Hippocampal formation (tissue), 2 donors: ENCODE results near the gene TNFRSF9.
"Not testable (repeated sequence)": the region's sequence is repeated elsewhere in the genome, so short reads cannot be mapped to it uniquely, and the experiment has no call there.

Experiments
- DNase-seq, 2 donors: peaks; one replicate each; lab custom pipeline; 2025; lab: John Stamatoyannopoulos, UW

Gene TNFRSF9

GRCh38 chr1:7960867-7961215 lies 20.2 kb upstream of the TNFRSF9 start:
- no peak for DNase-seq

GRCh38 chr1:7960165-7960564 lies 19.5 kb upstream of the TNFRSF9 start:
- DNase-seq: no peak

GRCh38 chr1:7956218-7957032 lies 15.8 kb upstream of the TNFRSF9 start:
- no peak for DNase-seq

- DNase-seq: no peak
These were observed 14.0 kb upstream of the TNFRSF9 start for GRCh38 chr1:7954683-7955082.

DNA sequence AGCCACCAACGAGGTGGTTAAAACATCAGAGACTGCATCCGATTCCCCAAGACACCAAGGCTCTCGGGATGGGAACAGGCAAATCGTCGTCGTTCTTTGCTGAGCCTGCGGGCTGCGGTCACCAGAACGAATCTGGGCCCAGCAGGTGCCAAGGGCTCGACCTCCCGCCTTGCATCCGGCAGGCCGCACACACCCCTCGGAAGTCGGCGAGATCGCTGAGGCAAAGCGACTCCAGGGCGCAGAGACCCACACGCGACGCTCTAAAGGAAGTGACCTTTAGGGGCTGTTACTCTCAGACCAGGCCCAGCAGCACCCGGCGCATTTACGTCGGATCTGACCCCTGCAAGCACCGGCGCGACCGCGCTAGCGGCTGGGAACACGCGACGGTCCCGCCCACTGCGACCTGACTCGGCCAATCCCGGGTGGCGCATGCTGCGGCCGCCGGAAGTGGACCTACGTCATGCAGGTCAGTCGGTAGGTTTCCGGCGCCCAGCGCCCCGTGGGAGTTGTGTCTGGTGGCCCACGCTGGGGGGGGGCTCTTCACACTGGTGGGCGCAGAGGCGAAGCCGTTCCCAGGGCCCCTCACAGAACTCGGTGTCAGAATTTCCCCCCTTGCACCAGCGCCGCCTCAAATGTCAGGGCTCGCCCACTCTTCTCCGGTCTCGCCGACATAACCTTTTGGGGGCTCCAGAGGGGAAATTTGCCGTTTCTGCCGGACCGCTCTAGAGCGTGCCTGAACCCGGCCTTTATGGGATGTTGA lies 13.4 kb upstream of the TNFRSF9 start:
- DNase-seq: peak; percentile 94 to 97

- DNase-seq: not testable (repeated sequence)
These were observed 12.2 kb upstream of the TNFRSF9 start for GRCh38 chr1:7952791-7953190.

DNA sequence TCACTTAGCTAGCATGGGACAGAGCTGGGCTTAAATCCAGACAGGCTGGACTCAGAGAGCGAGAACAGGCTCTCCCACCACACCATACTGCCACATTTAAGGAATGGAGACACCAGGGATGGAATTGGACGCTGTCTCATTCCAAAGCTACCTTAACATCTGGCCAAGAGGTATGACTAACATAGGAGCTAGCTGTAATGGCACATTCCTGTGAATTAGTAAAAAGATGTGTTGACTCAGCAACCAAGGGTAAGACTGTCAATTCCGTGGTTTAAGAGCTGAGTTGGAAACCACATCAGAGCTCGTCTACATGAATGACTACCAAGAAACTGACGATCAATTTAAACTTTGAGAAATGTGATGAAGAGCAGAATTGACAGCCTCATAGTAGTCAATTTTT lies 8.3 kb upstream of the TNFRSF9 start:
- no peak for DNase-seq

DNA sequence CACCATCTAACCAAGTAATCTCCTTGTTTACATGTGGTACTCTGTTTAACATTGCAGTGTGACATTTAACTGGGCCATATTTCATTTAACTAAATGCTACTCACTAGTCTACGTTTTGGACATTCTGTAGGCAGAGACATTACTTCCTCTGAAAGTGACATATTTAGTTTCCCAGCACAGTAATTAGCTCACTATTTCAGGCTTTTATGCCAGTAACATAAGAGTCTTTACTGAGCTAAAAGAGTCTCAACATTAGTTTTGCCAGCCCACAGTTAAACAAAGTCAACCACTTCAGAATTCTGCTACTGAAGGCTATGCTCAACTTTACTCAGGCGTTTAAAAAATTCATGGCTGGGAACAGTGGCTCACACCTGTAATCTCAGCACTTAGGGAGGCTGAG lies 2.6 kb upstream of the TNFRSF9 start:
- no peak for DNase-seq

DNA sequence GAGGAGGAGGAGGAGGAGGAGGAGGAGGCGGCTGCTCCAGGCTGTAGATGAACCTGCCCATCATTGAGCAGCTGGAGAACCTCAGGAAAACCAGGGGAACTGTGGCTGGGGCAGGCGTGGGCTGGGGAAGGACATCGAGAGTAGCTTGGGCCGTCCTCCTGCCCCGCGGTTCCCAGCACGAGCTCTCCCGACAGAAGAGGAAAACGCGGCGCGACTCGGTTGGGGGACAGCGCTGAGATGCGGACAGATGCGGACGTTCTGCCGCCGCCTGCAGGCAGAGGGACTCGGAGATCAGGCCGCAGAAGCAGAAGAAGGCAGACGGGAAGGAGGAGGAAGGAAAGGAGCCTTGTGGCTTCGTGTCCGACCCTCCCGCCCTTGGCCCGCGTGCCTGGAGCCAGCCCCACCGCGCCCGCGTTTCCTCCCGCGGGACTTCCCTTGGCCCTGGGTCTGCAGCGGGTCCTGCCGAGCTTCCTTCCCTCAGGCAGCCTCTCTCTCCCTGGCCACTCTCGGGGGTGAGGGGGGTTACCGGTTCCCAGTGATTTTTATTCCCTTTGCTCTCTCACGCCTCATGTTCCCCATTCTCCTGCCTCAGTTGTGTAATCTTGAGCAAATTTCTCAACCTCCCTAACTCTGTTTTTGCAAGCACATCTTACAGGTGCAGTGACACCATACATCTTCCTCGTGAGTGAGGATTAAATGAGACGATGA lies 1.7 kb upstream of the TNFRSF9 start:
- peak; percentile 21 to 53 for DNase-seq

DNA sequence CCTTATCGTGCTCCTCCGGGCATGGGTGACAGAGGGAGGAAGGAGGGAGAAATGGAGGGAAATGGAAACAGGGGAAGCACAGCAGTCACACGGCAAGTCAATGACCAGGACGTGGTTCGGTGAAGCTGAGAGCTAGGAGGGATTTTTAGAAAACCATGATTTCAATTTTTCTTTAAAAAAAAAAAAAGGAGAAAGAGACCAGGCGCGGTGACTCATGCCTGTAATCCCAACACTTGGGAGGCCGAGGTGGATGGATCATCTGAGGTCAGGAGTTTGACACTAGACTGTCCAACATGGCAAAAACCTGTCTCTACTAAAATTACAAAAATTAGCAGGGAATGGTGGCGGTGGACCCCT lies 776 bp upstream of the TNFRSF9 start:
- no peak for DNase-seq

- DNase-seq: no peak
These were observed 605 bp downstream of the TNFRSF9 start for GRCh38 chr1:7940034-7940433.

- DNase-seq: no peak
These were observed 2.6 kb downstream of the TNFRSF9 start for GRCh38 chr1:7938070-7938469.

DNA sequence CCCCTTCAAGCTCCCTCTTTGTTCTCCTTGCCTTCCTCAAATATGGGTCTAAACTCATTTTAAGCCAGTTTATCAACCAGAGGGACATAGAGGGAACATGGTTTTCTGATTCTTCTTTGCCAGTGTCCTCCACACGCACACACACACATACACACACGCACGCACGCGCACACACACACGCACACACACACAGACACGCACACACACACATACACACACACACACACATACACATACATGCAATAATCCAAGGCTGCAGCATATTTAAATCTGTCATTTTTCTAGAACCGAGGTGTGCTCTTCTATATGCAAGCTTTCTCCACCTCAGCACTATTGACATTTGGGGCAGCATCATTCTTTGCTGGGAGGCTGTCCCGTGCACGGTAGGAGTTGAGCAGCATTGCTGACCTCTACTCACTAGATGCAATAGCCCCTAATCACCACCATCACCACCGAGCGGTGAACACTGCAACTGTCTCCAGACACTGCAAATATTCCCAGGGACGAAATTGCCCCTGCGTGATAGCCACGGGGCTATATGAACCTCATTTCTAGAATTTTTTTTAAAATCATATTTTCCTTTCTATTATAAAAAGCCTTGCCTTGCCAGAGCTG lies 8.0 kb downstream of the TNFRSF9 start:
- DNase-seq: no peak

GRCh38 chr1:7931446-7931812 lies 9.2 kb downstream of the TNFRSF9 start:
- DNase-seq: no peak

- no peak for DNase-seq
These were observed 9.8 kb downstream of the TNFRSF9 start for GRCh38 chr1:7930645-7931445.

DNA sequence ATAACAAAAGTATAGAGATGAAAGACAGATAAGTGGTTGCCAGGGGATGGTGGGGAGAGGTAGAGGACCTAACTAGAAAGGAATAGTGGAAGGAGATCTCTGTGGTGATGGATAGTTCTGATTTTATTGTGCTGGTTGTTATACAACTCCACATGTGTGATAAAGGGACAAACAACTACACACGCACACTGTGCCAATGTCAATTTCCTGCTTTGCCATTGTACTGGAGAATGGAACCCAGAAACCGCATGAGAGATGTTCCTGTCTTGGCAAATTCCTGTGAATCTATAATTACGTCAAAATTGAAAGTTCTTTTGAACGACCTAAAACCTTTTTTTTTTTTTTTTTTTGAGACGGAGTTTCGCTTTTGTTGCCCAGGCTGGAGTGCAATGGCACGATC lies 11.0 kb downstream of the TNFRSF9 start:
- DNase-seq: no peak

- no peak for DNase-seq
These were observed 12.4 kb downstream of the TNFRSF9 start for GRCh38 chr1:7928247-7928646.

GRCh38 chr1:7927061-7927460 lies 13.6 kb downstream of the TNFRSF9 start:
- DNase-seq: not testable (repeated sequence)

DNA sequence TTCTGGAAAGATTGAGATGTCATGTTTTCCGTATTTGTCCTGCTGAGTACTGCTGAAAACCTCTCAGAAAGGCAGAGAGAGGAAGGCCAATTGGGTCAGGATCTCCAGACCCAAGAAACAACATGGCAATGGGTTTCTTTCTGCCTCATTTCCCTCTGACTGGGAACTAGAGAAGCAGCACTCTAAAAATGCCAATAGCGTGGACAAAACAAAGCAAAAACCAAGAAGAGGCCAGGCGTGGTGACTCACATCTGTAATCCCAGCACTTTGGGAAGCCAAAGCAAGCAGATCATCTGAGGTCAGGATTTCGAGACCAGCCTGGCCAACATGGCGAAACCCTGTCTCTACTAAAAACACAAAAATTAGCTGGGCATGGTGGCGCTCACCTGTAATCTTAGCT lies 18.3 kb downstream of the TNFRSF9 start:
- DNase-seq: no peak

DNA sequence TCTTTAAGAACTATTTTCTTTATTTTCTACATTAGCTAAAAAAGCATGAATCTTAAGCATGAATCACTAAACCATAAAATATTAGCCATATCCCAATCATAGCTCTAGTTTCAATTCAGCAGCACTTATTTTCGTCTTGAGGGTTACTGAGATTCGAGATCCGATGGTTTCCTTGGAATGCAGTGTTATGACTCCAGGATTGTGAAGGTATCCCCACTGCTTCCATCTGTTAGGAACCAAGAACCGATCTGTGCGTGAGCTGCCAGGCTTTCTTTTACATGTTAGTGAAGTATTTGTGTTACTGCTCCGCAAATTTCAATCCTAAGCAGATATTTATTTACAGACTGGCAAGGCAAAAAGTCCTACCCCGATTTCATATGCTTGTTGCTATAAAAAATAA lies 18.8 kb downstream of the TNFRSF9 start:
- DNase-seq: no peak

- no peak for DNase-seq
These were observed 20.8 kb downstream of the TNFRSF9 start for GRCh38 chr1:7919880-7920279.

- DNase-seq: not testable (repeated sequence)
These were observed 22.7 kb downstream of the TNFRSF9 start for GRCh38 chr1:7917971-7918370.
